ACHN (cell line): ENCODE results near the gene MTERF2.

Experiments
- DNase-seq: peaks from one replicate; pipeline ENCODE4 v3.0.0-alpha.2; 2015
- in situ Hi-C: cut with HindIII; loops from 2 replicates; pipeline ENCODE4 v1.10.0; 2017; ENCODE audit warnings: low sequenced_read_pairs, low pct_ligation_motif_present, low pct_unique_long_range_greater_than_20kb

MTERF2 gene

GRCh38 chr12:106962286-106962685, 24.7 kb downstream of the MTERF2 start:
- no peak for DNase-seq
- in situ Hi-C loops = no loop called here

GRCh38 chr12:106960443-106960842, 26.5 kb downstream of the MTERF2 start:
- DNase-seq = no peak
- in situ Hi-C loops = no loop called here

GRCh38 chr12:106957583-106957982, 29.4 kb downstream of the MTERF2 start:
- peak; percentile 31 for DNase-seq
- in situ Hi-C loops = no loop called here

- in situ Hi-C loops = no loop called here
- peak; percentile 85 for DNase-seq
Measured at GRCh38 chr12:106956048-106956578, 30.8 kb downstream of the MTERF2 start.

- peak; percentile 98 for DNase-seq
- in situ Hi-C loops = no loop called here
Measured at GRCh38 chr12:106955377-106956047, 31.4 kb downstream of the MTERF2 start, which contains the start of gene TMEM263. Gene TMEM263, plus strand, starts transcription at chr12:106955907. Its CDS starts 11,210 bp downstream, at chr12:106967117.

GRCh38 chr12:106954462-106955376, 32.2 kb downstream of the MTERF2 start:
- no peak for DNase-seq
- in situ Hi-C loops = no loop called here

GRCh38 chr12:106953352-106954250, 33.3 kb downstream of the MTERF2 start:
- peak; percentile 41 for DNase-seq
- in situ Hi-C loops = no loop called here

DNA sequence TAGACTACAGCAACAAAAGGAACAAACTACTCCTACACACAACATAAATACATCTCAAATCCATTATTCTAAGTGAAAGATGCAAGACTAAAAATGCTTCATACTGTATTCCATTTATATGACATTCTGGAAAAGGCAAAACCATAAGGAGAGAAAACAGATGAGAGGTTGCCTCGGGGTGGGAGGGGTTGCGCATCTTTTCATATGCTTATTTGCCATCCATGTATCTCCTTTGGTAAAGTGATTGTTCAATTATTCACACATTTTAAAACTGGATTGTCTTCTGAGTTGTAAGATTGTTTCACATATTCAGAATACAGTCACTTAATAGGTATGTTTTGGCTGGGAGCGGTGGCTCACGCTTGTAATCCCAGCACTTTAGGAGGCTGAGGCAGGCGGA, 36.4 kb downstream of the MTERF2 start:
- in situ Hi-C loops = no loop called here
- DNase-seq = no peak

DNA sequence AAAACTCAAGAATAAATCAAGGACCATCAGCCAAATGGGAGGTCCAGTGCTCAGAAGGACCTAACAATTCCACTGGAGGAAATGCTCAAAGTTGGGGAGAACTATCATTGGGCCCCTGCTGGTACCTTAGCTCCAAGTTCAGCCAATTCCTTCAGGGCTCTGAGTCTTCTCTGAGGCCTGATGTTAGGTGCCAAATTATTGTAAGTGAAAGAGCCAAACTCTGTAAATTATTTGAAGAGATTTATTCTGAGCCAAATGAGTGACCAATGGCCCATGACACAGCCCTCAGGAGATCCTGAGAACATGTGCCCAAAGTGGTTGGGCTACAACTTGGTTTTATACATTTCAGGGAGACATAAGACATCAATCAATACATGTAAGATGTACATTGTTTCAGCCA, 39.5 kb downstream of the MTERF2 start:
- no peak for DNase-seq
- in situ Hi-C loops = no loop called here

DNA sequence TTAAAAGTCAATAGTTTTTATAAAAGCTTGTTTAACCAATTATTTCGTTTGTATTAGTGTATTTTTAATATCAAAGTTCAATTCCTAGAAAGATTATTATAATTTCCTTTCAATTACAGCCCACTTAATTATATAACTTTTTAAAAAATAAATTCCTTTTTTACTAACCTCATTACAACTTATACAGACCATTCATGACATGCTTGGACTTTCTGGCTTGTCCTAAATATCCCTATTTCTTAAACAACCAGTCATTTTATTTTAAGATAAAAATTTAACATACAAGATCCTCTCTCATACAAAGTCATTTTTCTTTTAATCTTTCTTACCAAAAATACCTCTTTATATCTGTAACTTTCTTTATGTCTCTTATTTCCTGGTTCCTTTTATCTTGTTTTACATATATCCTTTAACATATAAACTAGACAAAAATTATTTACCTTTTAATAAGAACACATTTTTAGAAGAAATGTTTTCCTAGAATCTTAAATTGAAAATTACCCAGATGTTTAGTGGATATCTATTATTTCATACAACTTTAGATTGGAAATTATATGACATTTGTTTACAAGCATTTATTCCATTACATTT, 41.6 kb downstream of the MTERF2 start:
- peak; percentile 26 for DNase-seq
- in situ Hi-C loops = no loop called here

GRCh38 chr12:106942775-106943174, 44.2 kb downstream of the MTERF2 start:
- in situ Hi-C loops = no loop called here
- no peak for DNase-seq

DNA sequence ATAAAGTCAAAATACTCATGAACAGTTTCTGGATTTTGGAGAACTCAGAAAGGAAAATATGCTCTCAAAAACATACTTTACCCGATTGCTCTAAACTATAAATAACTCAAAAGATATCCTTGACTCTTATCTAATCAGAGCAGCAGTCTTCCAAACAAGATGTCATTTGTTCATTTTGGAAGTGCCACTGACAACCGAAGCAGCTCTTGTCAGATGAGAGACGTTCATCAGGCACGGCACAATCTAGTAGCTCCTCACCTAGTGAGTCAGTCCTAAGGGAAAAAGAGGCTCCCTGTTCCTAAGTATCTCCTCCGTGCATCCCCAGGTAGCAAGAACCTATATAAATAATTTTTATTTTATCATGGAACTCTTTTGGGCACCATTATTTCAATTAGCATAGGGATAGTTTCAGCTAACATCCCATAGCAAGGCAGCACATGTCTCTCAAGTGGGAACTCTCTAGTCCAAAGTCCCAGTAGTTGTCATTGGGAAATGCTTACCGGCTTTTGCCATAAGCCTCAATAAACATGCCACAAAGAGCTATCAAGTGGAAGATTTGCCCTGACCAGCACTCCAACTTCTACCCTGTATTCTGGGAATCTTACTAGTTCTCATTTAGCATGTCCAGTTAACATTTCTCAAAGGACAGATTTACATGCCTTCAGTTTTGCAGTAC, 45.3 kb downstream of the MTERF2 start:
- in situ Hi-C loops = no loop called here
- no peak for DNase-seq

GRCh38 chr12:106934277-106934676, 52.7 kb downstream of the MTERF2 start:
- in situ Hi-C loops = no loop called here
- no peak for DNase-seq
